HEK293 (cell line): Measurements from ENCODE around the gene CPN1.

Source experiments
- ATF2 ChIP-seq: fragments of 450-650 bp; formaldehyde crosslinking; IDR thresholded peaks from 2 replicates; pipeline ENCODE4 v1.5.1; 2016; ENCODE audit warnings: missing biosample characterization, missing genetic modification characterization, low read depth
- CTCF ChIP-seq: fragments of 450-650 bp; formaldehyde crosslinking; IDR thresholded peaks from 2 replicates; pipeline ENCODE4 v1.5.1; 2016; ENCODE audit warnings: missing biosample characterization, missing genetic modification characterization
- RBAK ChIP-seq: fragments of 450-650 bp; formaldehyde crosslinking; IDR thresholded peaks from 2 replicates; pipeline ENCODE4 v1.5.1; 2016; ENCODE audit warnings: missing biosample characterization, missing genetic modification characterization
- ZIC2 ChIP-seq: fragments of 450-650 bp; formaldehyde crosslinking; IDR thresholded peaks from 2 replicates; pipeline ENCODE4 v1.5.1; 2016; ENCODE audit warnings: missing biosample characterization, missing genetic modification characterization
- ZNF335 ChIP-seq: fragments of 450-650 bp; formaldehyde crosslinking; conservative IDR thresholded peaks from 2 replicates; pipeline ENCODE4 v1.5.1; 2016; ENCODE audit warnings: missing biosample characterization, missing genetic modification characterization
- TF ChIP-seq, protein P1 (sequence below): fragments of 450-650 bp; IDR thresholded peaks from 2 replicates; pipeline ENCODE4 v1.5.1; 2018; ENCODE audit warnings: missing biosample characterization, mild to moderate bottlenecking, missing genetic modification characterization
- TF ChIP-seq, protein P2 (sequence below): fragments of 450-650 bp; formaldehyde crosslinking; IDR thresholded peaks from 2 replicates; pipeline ENCODE4 v1.5.1; 2016; ENCODE audit warnings: missing biosample characterization, missing genetic modification characterization

DNA sequence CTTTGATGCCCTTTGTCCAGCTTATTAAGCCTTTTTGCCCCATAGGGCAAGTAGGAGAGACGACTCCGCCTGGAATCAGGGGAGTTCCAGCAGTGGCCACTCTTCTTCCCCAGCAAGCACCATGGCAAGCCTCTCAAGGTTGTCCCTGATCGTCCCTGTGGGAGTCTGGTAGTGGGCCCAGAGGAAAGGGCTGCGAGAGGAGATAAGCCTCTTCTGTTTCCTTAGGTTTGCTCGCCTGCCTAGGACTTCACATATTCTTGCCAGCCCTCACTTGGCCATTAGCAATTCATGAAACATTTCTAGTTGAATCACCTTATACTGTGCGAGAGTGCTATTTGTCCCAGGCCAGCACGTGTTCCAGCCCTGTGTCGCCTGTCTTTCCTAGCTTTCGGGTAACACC, 47.8 kb upstream of the CPN1 start:
- TF ChIP-seq ZNF335 (tag by site-specific recombination), result no peak
- TF ChIP-seq CTCF (tag by site-specific recombination), result no peak
- TF ChIP-seq, protein P1, sequence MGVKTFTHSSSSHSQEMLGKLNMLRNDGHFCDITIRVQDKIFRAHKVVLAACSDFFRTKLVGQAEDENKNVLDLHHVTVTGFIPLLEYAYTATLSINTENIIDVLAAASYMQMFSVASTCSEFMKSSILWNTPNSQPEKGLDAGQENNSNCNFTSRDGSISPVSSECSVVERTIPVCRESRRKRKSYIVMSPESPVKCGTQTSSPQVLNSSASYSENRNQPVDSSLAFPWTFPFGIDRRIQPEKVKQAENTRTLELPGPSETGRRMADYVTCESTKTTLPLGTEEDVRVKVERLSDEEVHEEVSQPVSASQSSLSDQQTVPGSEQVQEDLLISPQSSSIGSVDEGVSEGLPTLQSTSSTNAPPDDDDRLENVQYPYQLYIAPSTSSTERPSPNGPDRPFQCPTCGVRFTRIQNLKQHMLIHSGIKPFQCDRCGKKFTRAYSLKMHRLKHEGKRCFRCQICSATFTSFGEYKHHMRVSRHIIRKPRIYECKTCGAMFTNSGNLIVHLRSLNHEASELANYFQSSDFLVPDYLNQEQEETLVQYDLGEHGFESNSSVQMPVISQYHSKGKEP (tag by site-specific recombination), result no peak
- TF ChIP-seq RBAK (tag by site-specific recombination), result no peak
- no peak for TF ChIP-seq ZIC2 (tag by site-specific recombination)
- TF ChIP-seq, protein P2, sequence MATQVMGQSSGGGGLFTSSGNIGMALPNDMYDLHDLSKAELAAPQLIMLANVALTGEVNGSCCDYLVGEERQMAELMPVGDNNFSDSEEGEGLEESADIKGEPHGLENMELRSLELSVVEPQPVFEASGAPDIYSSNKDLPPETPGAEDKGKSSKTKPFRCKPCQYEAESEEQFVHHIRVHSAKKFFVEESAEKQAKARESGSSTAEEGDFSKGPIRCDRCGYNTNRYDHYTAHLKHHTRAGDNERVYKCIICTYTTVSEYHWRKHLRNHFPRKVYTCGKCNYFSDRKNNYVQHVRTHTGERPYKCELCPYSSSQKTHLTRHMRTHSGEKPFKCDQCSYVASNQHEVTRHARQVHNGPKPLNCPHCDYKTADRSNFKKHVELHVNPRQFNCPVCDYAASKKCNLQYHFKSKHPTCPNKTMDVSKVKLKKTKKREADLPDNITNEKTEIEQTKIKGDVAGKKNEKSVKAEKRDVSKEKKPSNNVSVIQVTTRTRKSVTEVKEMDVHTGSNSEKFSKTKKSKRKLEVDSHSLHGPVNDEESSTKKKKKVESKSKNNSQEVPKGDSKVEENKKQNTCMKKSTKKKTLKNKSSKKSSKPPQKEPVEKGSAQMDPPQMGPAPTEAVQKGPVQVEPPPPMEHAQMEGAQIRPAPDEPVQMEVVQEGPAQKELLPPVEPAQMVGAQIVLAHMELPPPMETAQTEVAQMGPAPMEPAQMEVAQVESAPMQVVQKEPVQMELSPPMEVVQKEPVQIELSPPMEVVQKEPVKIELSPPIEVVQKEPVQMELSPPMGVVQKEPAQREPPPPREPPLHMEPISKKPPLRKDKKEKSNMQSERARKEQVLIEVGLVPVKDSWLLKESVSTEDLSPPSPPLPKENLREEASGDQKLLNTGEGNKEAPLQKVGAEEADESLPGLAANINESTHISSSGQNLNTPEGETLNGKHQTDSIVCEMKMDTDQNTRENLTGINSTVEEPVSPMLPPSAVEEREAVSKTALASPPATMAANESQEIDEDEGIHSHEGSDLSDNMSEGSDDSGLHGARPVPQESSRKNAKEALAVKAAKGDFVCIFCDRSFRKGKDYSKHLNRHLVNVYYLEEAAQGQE (tag by site-specific recombination), result no peak
- no peak for TF ChIP-seq ATF2 (tag by site-specific recombination)
